ENCODE results near the gene AK9.

The AK9 gene

GRCh38 chr6:109453156-109453555, 237.8 kb downstream of the AK9 start:
- Mint-ChIP-seq H3K27me3 (ENCODE audit: low read depth, poor library complexity) (peaks cover 9% of the 10 kb centered on the region), H3K9me3 (no peaks in the 10 kb centered on the region), H3K27ac (no peak overlapping the region), H3K4me3 (no peak overlapping the region), H3K4me1 (peaks cover 26% of the 10 kb centered on the region), H3K36me3 (ENCODE audit: low read depth) (peaks cover 4% of the 10 kb centered on the region)
- no peak for TF ChIP-seq CTCF (IDR thresholded peaks at IDR 0.05)
- no peak for DNase-seq

GRCh38 chr6:109452181-109452580, 238.8 kb downstream of the AK9 start:
- no peak for DNase-seq
- H3K4me3 Mint-ChIP-seq: no peak overlapping the region
- peaks cover 21% of the 10 kb centered on the region for H3K4me1 Mint-ChIP-seq
- no peak for TF ChIP-seq CTCF (IDR thresholded peaks at IDR 0.05)
- no peak overlapping the region for H3K27ac Mint-ChIP-seq
- peaks cover 4% of the 10 kb centered on the region for H3K36me3 Mint-ChIP-seq (ENCODE audit: low read depth)
- H3K27me3 Mint-ChIP-seq (ENCODE audit: low read depth, poor library complexity): peaks cover 3% of the 10 kb centered on the region
- no peaks in the 10 kb centered on the region for H3K9me3 Mint-ChIP-seq

GRCh38 chr6:109451376-109451775, 239.6 kb downstream of the AK9 start:
- no peak overlapping the region for H3K4me3 Mint-ChIP-seq
- H3K27ac Mint-ChIP-seq: no peak overlapping the region
- H3K27me3 Mint-ChIP-seq (ENCODE audit: low read depth, poor library complexity): no peaks in the 10 kb centered on the region
- no peak for TF ChIP-seq CTCF (IDR thresholded peaks at IDR 0.05)
- no peaks in the 10 kb centered on the region for H3K9me3 Mint-ChIP-seq
- DNase-seq: no peak
- peaks cover 14% of the 10 kb centered on the region for H3K4me1 Mint-ChIP-seq
- H3K36me3 Mint-ChIP-seq (ENCODE audit: low read depth): peaks cover 8% of the 10 kb centered on the region

- H3K4me3 Mint-ChIP-seq: no peak overlapping the region
- H3K27ac Mint-ChIP-seq: no peak overlapping the region
- H3K27me3 Mint-ChIP-seq (ENCODE audit: low read depth, poor library complexity): no peaks in the 10 kb centered on the region
- TF ChIP-seq CTCF (IDR thresholded peaks at IDR 0.05): no peak
- no peak for DNase-seq
- H3K36me3 Mint-ChIP-seq (ENCODE audit: low read depth): peaks cover 9% of the 10 kb centered on the region
- H3K9me3 Mint-ChIP-seq: no peaks in the 10 kb centered on the region
- peaks cover 11% of the 10 kb centered on the region for H3K4me1 Mint-ChIP-seq
Observed at GRCh38 chr6:109450801-109451200, 240.2 kb downstream of the AK9 start.

GRCh38 chr6:109449795-109450673, 241.0 kb downstream of the AK9 start:
- DNase-seq: no peak
- Mint-ChIP-seq H3K27me3 (ENCODE audit: low read depth, poor library complexity) (peaks cover 2% of the 10 kb centered on the region), H3K4me1 (peaks cover 11% of the 10 kb centered on the region), H3K27ac (peak overlapping the region; percentile 54), H3K9me3 (no peaks in the 10 kb centered on the region), H3K36me3 (ENCODE audit: low read depth) (peaks cover 15% of the 10 kb centered on the region), H3K4me3 (no peak overlapping the region)
- TF ChIP-seq CTCF (IDR thresholded peaks at IDR 0.05): no peak
